HepG2 (cell line): ENCODE measurements around the gene ZFP3. TPM values are rescaled to one million over a fixed set of nuclear protein-coding genes. Genes with fewer than 3 reads are reported as not detected.

ENCODE experiments used
- ATF1 ChIP-seq: IDR thresholded peaks from 2 replicates; pipeline ENCODE4 v1.6.1; 2016; ENCODE audit warnings: mild to moderate bottlenecking, control low read depth
- EZH2 ChIP-seq: conservative IDR thresholded peaks from 2 replicates; pipeline ENCODE4 v1.6.1; 2012; ENCODE audit warnings: mild to moderate bottlenecking, low read depth, low read length, moderate library complexity
- FOXO1 ChIP-seq: sonication (generic); formaldehyde crosslinking; IDR thresholded peaks from 2 replicates; pipeline ENCODE4 v1.4.0; 2020; ENCODE audit warnings: missing genetic modification reagents
- MED13 ChIP-seq: sonication (generic); formaldehyde crosslinking; IDR thresholded peaks from 2 replicates; pipeline ENCODE4 v1.5.0; 2020; ENCODE audit warnings: missing genetic modification reagents
- NFIC ChIP-seq: IDR thresholded peaks from 2 replicates; pipeline ENCODE4 v1.6.1; 2012; ENCODE audit warnings: mild to moderate bottlenecking, low read length, inconsistent platforms
- NFYC ChIP-seq: IDR thresholded peaks from 2 replicates; pipeline ENCODE4 v1.6.1; 2016; ENCODE audit warnings: missing genetic modification reagents, missing compliant biosample characterization
- PRDM10 ChIP-seq: sonication (generic); formaldehyde crosslinking; IDR thresholded peaks from 2 replicates; pipeline ENCODE4 v1.4.0; 2020; ENCODE audit warnings: low read depth, missing genetic modification reagents
- RFX3 ChIP-seq: IDR thresholded peaks from 2 replicates; pipeline ENCODE4 v1.6.1; 2016; ENCODE audit warnings: missing biosample characterization, missing genetic modification reagents
- THAP7 ChIP-seq: sonication (generic); formaldehyde crosslinking; IDR thresholded peaks from 2 replicates; pipeline ENCODE4 v1.8.1; 2023; ENCODE audit warnings: mild to moderate bottlenecking, missing genetic modification reagents
- THAP8 ChIP-seq: sonication (generic); formaldehyde crosslinking; IDR thresholded peaks from 2 replicates; pipeline ENCODE4 v1.5.1; 2020; ENCODE audit warnings: missing genetic modification reagents, mild to moderate bottlenecking, borderline replicate concordance
- ZC3H4 ChIP-seq: sonication (generic); formaldehyde crosslinking; IDR thresholded peaks from 2 replicates; pipeline ENCODE4 v1.4.0; 2020; ENCODE audit warnings: missing genetic modification reagents, borderline replicate concordance
- ZFP41 ChIP-seq: sonication (generic); formaldehyde crosslinking; IDR thresholded peaks from 2 replicates; pipeline ENCODE4 v1.4.0; 2020; ENCODE audit warnings: mild to moderate bottlenecking, missing genetic modification reagents, borderline replicate concordance
- ZKSCAN8 ChIP-seq: IDR thresholded peaks from 2 replicates; pipeline ENCODE4 v1.6.1; 2016; ENCODE audit warnings: borderline replicate concordance, missing genetic modification reagents, missing compliant biosample characterization
- ZNF326 ChIP-seq: sonication (generic); formaldehyde crosslinking; IDR thresholded peaks from 2 replicates; pipeline ENCODE4 v1.4.0; 2020; ENCODE audit warnings: missing genetic modification reagents, borderline replicate concordance
- ZNF451 ChIP-seq: sonication (generic); formaldehyde crosslinking; IDR thresholded peaks from 2 replicates; pipeline ENCODE4 v1.5.0; 2020; ENCODE audit warnings: mild to moderate bottlenecking, missing genetic modification reagents
- ZNF562 ChIP-seq: sonication (generic); formaldehyde crosslinking; IDR thresholded peaks from 2 replicates; pipeline ENCODE4 v1.8.0; 2022; ENCODE audit warnings: missing genetic modification reagents, borderline replicate concordance
- ZNF580 ChIP-seq: IDR thresholded peaks from 2 replicates; pipeline ENCODE4 v1.6.1; 2016; ENCODE audit warnings: low read depth, borderline replicate concordance
- ZNF678 ChIP-seq: sonication (generic); formaldehyde crosslinking; IDR thresholded peaks from 2 replicates; pipeline ENCODE4 v1.4.0; 2020; ENCODE audit warnings: mild to moderate bottlenecking, missing genetic modification reagents
- ZNF766 ChIP-seq: sonication (generic); formaldehyde crosslinking; IDR thresholded peaks from 2 replicates; pipeline ENCODE4 v1.5.0; 2020; ENCODE audit warnings: missing genetic modification reagents, borderline replicate concordance
- ZNF773 ChIP-seq: sonication (generic); formaldehyde crosslinking; IDR thresholded peaks from 2 replicates; pipeline ENCODE4 v1.4.0; 2020; ENCODE audit warnings: missing genetic modification reagents, borderline replicate concordance
- ZNF782 ChIP-seq: sonication (generic); formaldehyde crosslinking; IDR thresholded peaks from 2 replicates; pipeline ENCODE4 v1.4.0; 2020; ENCODE audit warnings: missing genetic modification reagents, mild to moderate bottlenecking, borderline replicate concordance
- polyA plus RNA-seq, 8 experiments: library from polyadenylated mRNA; depleted of rRNA in 3 of 8; stranded (reverse) in 7 of 8; unstranded in 1 of 8; fragments of >200 nt; fragmentation: Illumina TruSeq in 4 of 8; extraction: Trizol in 4 of 8; gene quantifications; 2 replicates each; pipeline versions ENCODE4 v1.2.1 to v1.2.3, GENCODE V29; 2011 to 2016; ENCODE audit warnings: low read depth in 4 of 8, missing spikeins in 1 of 8, mixed read lengths in 1 of 8; ENCODE audit not compliant: insufficient read depth in 1 of 8
- total RNA-seq, 5 experiments: library from RNA; depleted of rRNA; stranded (reverse); fragments of >200 nt; fragmentation: Illumina TruSeq; extraction: Trizol; gene quantifications; 2 replicates each; pipeline ENCODE4 v1.2.3, GENCODE V29; 2016; ENCODE audit warnings: low read depth in 1 of 5
- TF ChIP-seq, protein P1 (sequence below): sonication (generic); formaldehyde crosslinking; IDR thresholded peaks from 2 replicates; pipeline ENCODE4 v1.4.0; 2020; ENCODE audit warnings: missing genetic modification reagents; ENCODE audit errors: not compliant biosample characterization
- TF ChIP-seq, protein P2 (sequence below): sonication (generic); formaldehyde crosslinking; IDR thresholded peaks from 2 replicates; pipeline ENCODE4 v1.4.0; 2020; ENCODE audit warnings: mild to moderate bottlenecking, missing genetic modification reagents

The ZFP3 gene
- total and polyA plus RNA-seq, 2 of the 13 experiments (the other 11 are each of a cell fraction or from before 2014, with no cell fraction given) = not detected

GRCh38 chr17:5111402-5112204, 33.3 kb downstream of the ZFP3 start, which contains the start of gene ZNF232 (continued):
- TF ChIP-seq, protein P1, sequence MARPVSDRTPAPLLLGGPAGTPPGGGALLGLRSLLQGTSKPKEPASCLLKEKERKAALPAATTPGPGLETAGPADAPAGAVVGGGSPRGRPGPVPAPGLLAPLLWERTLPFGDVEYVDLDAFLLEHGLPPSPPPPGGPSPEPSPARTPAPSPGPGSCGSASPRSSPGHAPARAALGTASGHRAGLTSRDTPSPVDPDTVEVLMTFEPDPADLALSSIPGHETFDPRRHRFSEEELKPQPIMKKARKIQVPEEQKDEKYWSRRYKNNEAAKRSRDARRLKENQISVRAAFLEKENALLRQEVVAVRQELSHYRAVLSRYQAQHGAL (CRISPR knock-in tag) = no peak
- TF ChIP-seq PRDM10 (CRISPR knock-in tag) (peak; percentile 76; the same call in 1 of the 2 replicates), ZFP41 (CRISPR knock-in tag) (peak; percentile 93; the same call in 1 of the 2 replicates), FOXO1 (CRISPR knock-in tag) (no peak; the same call in 1 of the 2 replicates), ZKSCAN8 (CRISPR knock-in tag) (no peak), ZNF766 (CRISPR knock-in tag) (peak; percentile 28; the same call in 1 of the 2 replicates), RFX3 (CRISPR knock-in tag) (no peak), ZNF451 (CRISPR knock-in tag) (peak; percentile 91), NFIC (no peak), ZNF562 (CRISPR knock-in tag) (no peak), NFYC (CRISPR knock-in tag) (peak; percentile 63; the same call in 1 of the 2 replicates), ZNF678 (no peak), MED13 (CRISPR knock-in tag) (peak; percentile 77), ZNF326 (CRISPR knock-in tag) (no peak), ZNF782 (CRISPR knock-in tag) (no peak), ATF1 (no peak), ZNF580 (CRISPR knock-in tag) (peak; percentile 78; the same call in 1 of the 2 replicates), ZNF773 (CRISPR knock-in tag) (no peak), ZC3H4 (CRISPR knock-in tag) (0 out of 2 replicates have a peak, but pooled peaks have one; percentile 22), THAP8 (CRISPR knock-in tag) (no peak), EZH2 (no peak), THAP7 (CRISPR knock-in tag) (peak; percentile 78; the same call in 1 of the 2 replicates)
- TF ChIP-seq, protein P2, sequence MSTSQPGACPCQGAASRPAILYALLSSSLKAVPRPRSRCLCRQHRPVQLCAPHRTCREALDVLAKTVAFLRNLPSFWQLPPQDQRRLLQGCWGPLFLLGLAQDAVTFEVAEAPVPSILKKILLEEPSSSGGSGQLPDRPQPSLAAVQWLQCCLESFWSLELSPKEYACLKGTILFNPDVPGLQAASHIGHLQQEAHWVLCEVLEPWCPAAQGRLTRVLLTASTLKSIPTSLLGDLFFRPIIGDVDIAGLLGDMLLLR (CRISPR knock-in tag) = 0 out of 2 replicates have a peak, but pooled peaks have one; percentile 68
